ENCODE results near the gene NUP85.

Gene NUP85

DNA sequence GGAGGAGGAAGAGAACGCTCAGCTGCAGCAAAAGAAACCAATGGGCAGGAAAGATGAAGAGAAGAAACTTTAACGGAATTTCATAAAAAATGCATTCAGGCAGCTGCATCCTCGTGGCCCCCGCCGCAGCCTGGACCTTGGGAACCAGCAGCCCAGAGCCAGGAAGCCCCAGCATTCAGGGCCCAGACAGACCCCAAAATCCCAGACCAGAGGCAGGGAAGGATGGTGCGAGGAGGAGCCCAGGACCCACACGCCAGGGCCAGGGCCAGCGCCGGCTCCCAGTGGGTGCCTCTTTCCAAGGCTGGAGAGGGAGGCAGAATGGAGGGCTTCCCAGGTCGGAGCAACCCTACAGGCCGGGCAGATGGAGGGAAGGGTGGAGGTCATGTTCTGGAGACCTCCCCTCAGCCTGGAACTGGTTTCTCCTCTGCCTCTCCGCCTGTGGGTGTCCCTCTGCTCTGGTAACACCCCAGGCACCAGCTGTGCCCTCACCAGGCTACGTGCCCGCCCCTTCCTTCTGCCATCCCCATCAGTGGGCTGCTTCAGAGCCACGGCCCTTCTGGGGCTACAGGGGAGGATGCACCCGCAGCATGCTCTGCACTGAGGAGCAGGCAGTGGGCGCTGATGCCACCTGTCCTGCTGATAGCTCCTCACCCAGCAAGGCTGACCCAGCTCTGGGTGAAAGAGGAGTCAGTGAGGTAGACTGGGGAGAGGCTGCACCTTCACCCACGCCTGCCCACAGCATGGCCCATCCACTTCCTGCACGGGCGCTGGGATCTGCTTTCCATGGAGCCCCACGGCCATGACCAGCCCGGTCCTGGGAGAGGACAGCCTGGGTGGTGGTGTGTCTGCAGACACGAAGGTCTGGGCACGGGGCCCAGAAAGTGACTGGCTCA lies 66.7 kb downstream of the NUP85 start:
- TF ChIP-seq, protein P1, sequence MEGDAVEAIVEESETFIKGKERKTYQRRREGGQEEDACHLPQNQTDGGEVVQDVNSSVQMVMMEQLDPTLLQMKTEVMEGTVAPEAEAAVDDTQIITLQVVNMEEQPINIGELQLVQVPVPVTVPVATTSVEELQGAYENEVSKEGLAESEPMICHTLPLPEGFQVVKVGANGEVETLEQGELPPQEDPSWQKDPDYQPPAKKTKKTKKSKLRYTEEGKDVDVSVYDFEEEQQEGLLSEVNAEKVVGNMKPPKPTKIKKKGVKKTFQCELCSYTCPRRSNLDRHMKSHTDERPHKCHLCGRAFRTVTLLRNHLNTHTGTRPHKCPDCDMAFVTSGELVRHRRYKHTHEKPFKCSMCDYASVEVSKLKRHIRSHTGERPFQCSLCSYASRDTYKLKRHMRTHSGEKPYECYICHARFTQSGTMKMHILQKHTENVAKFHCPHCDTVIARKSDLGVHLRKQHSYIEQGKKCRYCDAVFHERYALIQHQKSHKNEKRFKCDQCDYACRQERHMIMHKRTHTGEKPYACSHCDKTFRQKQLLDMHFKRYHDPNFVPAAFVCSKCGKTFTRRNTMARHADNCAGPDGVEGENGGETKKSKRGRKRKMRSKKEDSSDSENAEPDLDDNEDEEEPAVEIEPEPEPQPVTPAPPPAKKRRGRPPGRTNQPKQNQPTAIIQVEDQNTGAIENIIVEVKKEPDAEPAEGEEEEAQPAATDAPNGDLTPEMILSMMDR (IDR thresholded peaks at IDR 0.05; ENCODE audit: low read length) = peak; percentile 34; the same call in 1 of the 2 replicates
- no peak for TF ChIP-seq EZH2 (IDR thresholded peaks at IDR 0.05; ENCODE audit: borderline replicate concordance, low read length)

DNA sequence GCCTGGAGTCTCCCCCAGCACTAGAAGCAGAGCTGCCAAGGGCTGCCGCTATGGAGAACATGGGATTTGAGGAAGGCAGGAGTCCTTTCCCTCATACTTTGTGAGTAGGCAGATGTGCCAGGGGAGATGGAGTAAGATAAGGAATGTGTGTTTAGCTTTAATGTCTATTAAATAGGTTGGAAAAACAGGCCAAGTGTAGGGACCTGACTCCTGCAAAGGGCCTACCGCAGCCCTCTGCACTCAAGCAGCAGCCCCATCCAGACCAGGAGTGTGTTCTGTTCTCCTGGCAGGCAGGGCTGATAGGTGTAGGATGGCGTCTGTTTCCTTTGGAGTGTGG lies 67.3 kb downstream of the NUP85 start:
- TF ChIP-seq EZH2 (IDR thresholded peaks at IDR 0.05; ENCODE audit: borderline replicate concordance, low read length) = no peak
- TF ChIP-seq, protein P1 (IDR thresholded peaks at IDR 0.05; ENCODE audit: low read length) = no peak
- Histone ChIP-seq H4K20me1 (ENCODE audit: insufficient read depth, low read length) (no peaks in the 10 kb centered on the region), H3K4me1 (ENCODE audit: insufficient read depth, low read length, severe bottlenecking) (peaks cover 32% of the 10 kb centered on the region), H3K27ac (ENCODE audit: low read depth, low read length, poor library complexity, severe bottlenecking) (peak overlapping the region; percentile 69), H3K4me3 (ENCODE audit: low read depth, low read length, poor library complexity, severe bottlenecking) (peak overlapping the region; percentile 81), H3K36me3 (ENCODE audit: insufficient read depth, low read length) (peaks cover 41% of the 10 kb centered on the region), H3K79me2 (ENCODE audit: insufficient read depth, low read length) (no peaks in the 10 kb centered on the region), H3K4me2 (ENCODE audit: low read length) (peak overlapping the region; percentile 81), H3K27me3 (ENCODE audit: insufficient read depth, low read length) (no peaks in the 10 kb centered on the region), H3K9me3 (ENCODE audit: low read length) (no peaks in the 10 kb centered on the region), H3K9me2 (ENCODE audit: low read depth, low read length) (no peaks in the 10 kb centered on the region), H2AFZ (ENCODE audit: low read length) (no peak overlapping the region), H3F3A (ENCODE audit: insufficient read depth, low read length) (peaks cover 4% of the 10 kb centered on the region; the same call in 1 of the 2 replicates), H3K9ac (ENCODE audit: low read length) (peak overlapping the region; percentile 91; the same call in 1 of the 2 replicates)

More for the DNA sequence above, 66.7 kb downstream of the NUP85 start:
- H3K27ac ChIP-seq (ENCODE audit: low read depth, low read length, poor library complexity, severe bottlenecking) = peak overlapping the region; percentile 69
- peaks cover 36% of the 10 kb centered on the region for H3K36me3 ChIP-seq (ENCODE audit: insufficient read depth, low read length)
- no peaks in the 10 kb centered on the region for H3K9me2 ChIP-seq (ENCODE audit: low read depth, low read length)
- no peak overlapping the region for H2AFZ ChIP-seq (ENCODE audit: low read length)
- H3K27me3 ChIP-seq (ENCODE audit: insufficient read depth, low read length) = no peaks in the 10 kb centered on the region
- peaks cover 5% of the 10 kb centered on the region; the same call in 1 of the 2 replicates for H3F3A ChIP-seq (ENCODE audit: insufficient read depth, low read length)
- H3K9me3 ChIP-seq (ENCODE audit: low read length) = no peaks in the 10 kb centered on the region
- peak overlapping the region; percentile 81 for H3K4me3 ChIP-seq (ENCODE audit: low read depth, low read length, poor library complexity, severe bottlenecking)
- no peaks in the 10 kb centered on the region for H4K20me1 ChIP-seq (ENCODE audit: insufficient read depth, low read length)
- peak overlapping the region; percentile 91 for H3K9ac ChIP-seq (ENCODE audit: low read length)
- peaks cover 38% of the 10 kb centered on the region for H3K4me1 ChIP-seq (ENCODE audit: insufficient read depth, low read length, severe bottlenecking)
- no peaks in the 10 kb centered on the region for H3K79me2 ChIP-seq (ENCODE audit: insufficient read depth, low read length)
- H3K4me2 ChIP-seq (ENCODE audit: low read length) = peak overlapping the region; percentile 81

DNA sequence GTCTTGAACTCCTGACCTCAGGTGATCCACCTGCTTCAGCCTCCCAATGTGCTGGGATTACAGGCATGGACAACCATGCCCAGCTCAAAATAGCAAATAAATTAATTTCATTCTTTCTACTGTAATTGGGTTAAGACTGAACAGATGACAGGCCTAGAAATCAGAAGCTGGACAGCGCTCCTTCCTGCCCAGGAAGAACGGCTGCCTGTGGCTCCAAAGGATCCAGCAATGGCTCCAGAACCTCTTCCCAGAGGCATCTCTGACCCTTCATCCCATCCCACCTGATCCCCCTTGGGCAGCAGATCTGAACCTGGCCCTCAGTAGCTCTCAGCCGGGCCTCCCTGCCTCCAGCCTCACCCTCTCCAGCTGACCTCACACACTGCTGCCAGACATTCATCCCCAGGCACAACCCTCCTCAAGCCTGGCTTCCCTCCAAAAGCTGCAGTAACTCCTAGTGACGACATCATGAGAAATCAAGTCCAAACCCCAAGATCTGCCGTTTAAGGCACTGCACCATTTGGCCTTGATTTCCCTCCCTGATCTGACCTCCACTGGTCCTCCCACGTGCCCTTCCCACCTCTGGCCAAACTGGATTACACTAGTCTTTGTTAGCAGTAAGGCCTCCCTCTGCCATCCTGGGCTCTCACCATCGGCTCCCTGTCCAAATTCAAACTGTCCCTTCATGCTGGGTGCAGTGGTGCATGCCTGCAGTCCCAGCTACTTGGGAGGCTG lies 68.7 kb downstream of the NUP85 start:
- Histone ChIP-seq H3K9me2 (ENCODE audit: low read depth, low read length) (no peaks in the 10 kb centered on the region), H3K9me3 (ENCODE audit: low read length) (no peaks in the 10 kb centered on the region), H3K4me2 (ENCODE audit: low read length) (no peak overlapping the region), H3K9ac (ENCODE audit: low read length) (no peak overlapping the region), H3K79me2 (ENCODE audit: insufficient read depth, low read length) (no peaks in the 10 kb centered on the region), H4K20me1 (ENCODE audit: insufficient read depth, low read length) (no peaks in the 10 kb centered on the region), H3K27me3 (ENCODE audit: insufficient read depth, low read length) (no peaks in the 10 kb centered on the region), H3F3A (ENCODE audit: insufficient read depth, low read length) (no peaks in the 10 kb centered on the region), H3K36me3 (ENCODE audit: insufficient read depth, low read length) (peaks cover 51% of the 10 kb centered on the region), H3K27ac (ENCODE audit: low read depth, low read length, poor library complexity, severe bottlenecking) (no peak overlapping the region), H3K4me3 (ENCODE audit: low read depth, low read length, poor library complexity, severe bottlenecking) (no peak overlapping the region), H2AFZ (ENCODE audit: low read length) (no peak overlapping the region), H3K4me1 (ENCODE audit: insufficient read depth, low read length, severe bottlenecking) (peaks cover 25% of the 10 kb centered on the region)
- no peak for TF ChIP-seq EZH2 (IDR thresholded peaks at IDR 0.05; ENCODE audit: borderline replicate concordance, low read length)
- TF ChIP-seq, protein P1 (IDR thresholded peaks at IDR 0.05; ENCODE audit: low read length) = no peak

All from OCI-LY1 (cell line).